GF-D8 (cell line): ENCODE data around the gene XXYLT1.
A peak's percentile ranks its signal among the peaks of the same experiment; 100 is the strongest.

Experiments used
- DNase-seq: peaks from one replicate; lab custom pipeline; 2025; lab: John Stamatoyannopoulos, UW

XXYLT1 gene

DNA sequence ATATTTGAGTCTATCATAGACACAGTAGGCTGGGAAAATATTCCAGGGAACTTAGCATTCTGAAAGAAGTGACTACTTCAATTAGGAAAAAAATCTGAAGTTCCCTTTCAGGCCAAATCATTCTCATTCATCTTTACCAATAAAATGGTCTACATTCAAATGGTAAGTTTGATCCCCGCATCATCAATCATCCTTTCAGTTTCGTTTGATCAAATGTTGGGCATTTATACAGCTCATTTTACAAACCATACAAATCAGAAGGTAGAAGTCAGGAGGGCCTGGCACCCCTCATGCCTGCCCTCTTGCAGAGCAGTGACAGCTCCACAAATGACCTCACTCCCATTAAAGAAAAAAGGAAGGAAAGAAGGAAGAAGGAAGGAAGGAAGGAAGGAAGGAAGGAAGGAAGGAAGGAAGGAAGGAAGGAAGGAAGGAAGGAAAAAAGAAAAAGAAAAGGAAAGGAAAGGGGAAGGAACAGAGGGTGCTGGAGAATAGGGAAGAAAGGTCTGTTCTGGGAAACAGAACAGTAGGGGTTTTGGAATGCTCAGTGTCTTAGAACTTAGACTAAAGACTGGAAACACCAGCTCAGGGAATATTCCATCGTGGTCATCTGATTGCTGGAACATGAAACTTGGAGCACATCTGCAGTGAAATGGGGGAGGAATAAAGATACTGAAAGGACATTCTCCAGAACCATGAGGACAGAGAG lies 86.1 kb downstream of the XXYLT1 start:
- no peak for DNase-seq

GRCh38 chr3:195183071-195183776 lies 87.7 kb downstream of the XXYLT1 start:
- DNase-seq = no peak

GRCh38 chr3:195182470-195182795 lies 88.5 kb downstream of the XXYLT1 start:
- DNase-seq = no peak

DNA sequence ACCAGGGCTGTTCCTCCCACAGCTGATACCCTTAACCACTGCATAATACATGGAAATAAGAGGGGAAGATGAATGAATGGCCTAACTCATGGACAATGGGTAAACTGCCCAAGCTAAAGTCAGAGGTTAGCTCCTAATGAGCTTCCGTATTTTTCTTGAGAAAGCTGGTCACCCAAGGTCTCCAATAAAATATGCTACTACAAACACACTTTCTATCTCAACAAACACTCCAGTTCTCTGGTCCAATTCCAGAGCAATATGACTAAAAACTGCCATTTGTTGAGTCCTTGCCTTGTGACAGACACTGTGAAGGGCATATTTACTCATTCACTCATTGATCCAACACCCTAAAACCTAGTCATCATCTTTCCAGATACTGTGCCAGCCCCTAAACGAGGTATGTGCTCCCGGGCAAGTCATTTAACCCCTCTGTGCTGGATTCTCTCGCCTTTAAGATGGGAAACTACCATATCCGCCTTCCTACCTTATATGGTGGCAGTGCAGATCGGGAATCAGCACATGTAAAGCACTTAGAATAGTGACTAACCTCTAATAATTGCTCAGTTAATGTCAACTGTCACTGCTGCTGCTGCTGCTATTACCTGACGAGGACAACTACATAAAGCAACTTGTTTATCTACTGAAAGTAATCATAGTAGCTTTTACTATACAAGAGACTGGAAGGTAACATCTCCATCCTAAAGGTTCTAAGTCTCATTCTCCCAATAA lies 89.1 kb downstream of the XXYLT1 start:
- DNase-seq = no peak

DNA sequence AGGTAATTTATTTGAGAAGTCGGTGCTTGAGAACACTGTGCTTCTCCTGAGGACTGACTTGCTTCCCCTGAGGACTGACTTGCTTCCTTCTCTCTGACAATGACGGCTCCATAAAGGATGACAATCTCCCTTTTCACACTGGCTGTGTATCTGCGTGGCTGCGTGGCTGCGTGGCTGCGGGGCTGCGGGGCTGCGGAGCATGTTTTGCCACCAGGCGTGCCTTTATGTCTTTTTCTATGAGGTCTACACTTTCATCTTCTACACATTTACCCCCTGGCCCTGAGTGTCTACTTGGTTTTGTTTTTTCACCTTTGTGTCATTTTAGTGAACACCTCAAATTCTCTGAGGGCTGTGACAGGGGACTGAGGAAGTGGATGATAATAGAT lies 89.9 kb downstream of the XXYLT1 start:
- no peak for DNase-seq

GRCh38 chr3:195180490-195181112 lies 90.4 kb downstream of the XXYLT1 start:
- peak; percentile 32 for DNase-seq

DNA sequence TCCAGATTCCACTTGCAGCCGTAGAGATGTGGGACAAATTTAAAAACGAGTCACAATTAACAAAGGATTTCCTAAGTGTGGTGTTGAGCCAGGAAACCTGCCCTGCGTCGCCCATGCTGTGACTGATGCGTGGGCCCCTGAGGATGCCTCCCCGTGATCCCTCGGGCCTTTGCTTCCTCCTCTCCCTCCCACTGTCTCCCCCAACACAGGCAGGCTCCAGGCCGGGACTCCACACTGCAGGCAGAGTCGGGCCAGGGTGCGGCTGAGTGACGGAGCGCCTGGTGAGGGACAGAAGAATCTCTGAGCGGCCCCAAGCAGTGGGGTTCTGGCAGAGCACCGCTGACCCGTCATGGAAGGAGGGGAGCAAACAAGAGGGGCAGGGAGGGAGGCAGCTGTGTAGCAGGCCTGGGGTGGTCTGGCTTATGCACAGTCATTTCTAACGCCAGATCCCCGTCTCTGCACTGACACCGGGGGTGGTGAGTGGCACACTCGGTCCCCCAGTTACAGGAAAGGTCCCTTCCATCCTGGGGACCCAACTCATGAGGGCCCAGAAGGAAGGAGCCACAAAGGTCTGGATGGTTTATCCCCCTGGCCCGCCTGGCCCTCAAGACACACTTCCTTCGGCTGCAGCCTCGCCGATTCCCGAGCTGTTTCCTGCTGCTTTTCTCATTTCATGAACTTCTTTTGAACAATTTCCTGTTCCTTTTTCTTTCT lies 91.0 kb downstream of the XXYLT1 start:
- DNase-seq = peak; percentile 39

DNA sequence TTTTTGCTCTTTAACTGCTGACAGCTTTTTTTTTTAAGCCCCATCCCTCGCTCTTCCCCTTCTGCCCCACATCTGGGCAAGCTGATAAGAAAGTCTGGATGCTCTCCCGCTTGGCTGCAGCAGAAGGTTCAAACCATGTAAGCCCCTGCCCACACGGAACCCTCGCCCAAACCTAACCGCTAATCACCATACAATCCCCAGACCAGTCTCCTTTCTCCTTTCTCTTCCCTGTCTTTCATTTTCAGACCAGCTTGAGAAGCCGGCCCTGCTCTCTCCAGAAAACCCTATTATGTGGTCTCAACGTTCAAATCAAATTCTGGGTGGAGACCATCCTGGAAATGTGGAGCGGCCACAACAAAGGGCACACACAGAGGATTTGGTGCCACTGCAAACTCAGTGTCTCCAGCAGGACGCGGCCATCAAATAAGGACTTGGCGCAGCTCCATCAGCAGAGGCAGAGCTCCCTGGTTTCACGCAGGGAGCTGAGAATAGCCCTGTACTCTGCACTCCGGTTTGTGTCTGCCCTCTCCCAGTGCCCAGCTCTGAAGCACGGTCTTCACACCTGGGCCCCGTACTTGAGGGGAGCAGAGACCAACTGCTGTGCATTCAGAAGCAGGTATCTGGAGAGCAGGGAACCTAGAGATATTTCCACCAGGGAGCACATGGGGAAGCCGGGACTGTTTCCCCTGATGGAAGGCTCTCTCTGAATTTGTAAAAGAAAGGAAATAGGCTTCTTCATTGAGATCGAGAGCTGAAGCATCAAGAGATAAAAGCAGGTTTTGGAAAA lies 92.6 kb downstream of the XXYLT1 start:
- DNase-seq = peak; percentile 91

DNA sequence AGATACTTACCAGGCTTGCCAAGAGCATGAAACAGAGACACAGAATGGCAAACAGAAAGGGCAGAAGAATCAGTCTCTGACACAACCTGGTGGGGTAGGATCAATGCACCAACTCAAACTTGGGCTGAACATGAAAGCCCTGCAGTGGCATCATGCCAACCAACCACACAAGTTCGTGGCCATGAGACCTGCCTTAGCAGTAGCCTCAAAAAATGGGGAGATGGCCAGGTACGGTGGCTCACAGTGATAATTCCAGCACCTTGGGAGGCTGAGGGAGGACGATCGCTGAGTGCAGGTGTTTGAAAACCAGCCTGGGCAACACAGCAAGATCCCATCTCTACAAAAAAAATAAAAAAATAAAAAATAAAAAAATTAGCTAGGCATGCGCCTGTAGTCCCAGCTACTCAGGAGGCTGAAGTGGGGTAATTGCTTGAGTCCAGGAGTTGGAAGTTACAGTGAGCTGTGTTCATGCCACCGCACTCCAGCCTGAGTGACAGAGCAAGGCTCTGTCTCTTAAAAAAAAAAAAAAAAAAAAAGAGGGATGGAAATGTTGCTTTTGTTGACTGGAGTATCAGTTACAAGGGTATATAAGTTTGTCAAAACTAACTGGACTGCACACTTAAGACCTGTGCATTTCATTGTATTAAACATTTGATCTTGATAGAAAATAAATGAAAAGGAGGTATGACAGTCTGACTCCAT lies 93.4 kb downstream of the XXYLT1 start:
- DNase-seq = no peak

- no peak for DNase-seq
Observed at GRCh38 chr3:195176776-195177175, 94.2 kb downstream of the XXYLT1 start.

DNA sequence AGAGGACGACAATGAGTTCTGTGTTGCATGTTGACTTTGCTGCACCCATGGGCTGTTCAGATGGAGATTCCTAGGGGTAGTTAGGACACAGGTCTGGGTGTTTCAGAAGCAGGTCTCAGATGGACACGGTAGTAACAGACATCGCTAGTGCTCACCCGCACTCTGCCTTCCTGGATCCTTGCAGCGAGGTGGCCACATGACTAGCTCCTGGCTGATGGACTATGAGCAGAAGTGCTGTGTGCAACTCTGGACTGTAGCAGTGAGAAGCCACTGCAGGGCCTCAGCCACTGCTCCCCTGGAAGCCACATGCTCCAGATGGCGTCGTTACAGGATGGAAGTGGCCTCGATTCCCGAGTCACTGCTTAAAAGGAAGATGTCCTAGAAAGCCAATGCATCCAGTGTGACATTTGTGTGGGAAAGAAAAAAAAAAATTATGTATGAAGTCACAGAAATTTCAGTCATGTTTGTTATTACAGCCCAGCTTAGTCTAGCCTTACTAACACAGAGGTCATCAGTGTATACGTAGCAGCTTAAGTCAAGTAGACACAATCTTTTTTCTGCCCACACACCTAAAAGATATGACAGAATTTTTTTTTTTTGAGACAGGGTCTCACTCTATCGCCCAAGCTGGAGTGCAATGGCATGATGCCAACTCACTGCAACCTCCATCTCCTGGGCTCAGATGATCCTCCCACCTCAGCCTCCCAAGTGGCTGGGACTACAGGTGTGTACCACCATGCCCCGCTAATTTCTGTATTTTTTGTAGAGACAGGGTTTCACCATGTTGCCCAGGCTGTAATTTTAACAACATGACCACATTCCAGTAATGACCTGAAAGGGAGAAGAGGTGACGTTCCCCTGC lies 95.3 kb downstream of the XXYLT1 start:
- DNase-seq = no peak

DNA sequence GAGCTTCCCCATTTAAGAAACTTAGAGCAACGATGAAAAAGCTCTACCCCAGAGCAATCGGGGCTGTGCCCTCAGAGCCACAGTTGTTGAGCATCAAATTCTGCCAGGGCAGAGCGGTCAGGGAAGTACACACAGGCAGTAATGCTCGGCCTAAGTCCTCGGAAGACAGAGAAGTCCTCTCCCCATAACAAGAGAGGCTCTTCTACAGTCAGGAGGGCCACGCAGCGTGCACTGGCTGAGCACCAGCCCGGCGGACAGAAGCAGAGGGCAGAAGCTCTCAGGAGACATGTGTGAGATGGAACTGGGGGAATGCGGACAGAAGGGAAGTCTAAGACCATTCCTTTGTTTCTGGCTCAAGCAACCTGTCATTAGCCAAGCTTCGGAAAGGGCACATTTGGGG lies 95.9 kb downstream of the XXYLT1 start:
- DNase-seq = no peak

DNA sequence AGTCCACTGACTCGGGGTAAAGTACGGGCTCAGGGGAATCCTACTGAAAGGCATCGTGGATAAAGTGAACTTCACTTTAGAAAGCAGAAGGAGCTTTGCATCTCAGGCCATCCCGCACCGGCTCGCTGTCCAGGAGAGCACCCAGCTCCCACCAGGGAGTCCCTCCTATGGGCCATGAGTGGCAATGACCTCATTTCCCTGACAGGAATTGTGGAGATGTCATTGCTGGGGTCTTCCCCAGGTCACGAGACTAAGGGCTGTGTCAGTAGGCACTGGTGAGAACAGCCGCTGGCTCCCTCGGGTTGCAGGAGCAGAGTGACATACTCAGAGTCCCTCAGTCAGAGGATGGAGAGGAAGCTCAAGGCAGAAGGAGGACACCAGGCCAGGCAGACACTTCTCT lies 97.3 kb downstream of the XXYLT1 start:
- no peak for DNase-seq

GRCh38 chr3:195172896-195173295 lies 98.1 kb downstream of the XXYLT1 start:
- no peak for DNase-seq

DNA sequence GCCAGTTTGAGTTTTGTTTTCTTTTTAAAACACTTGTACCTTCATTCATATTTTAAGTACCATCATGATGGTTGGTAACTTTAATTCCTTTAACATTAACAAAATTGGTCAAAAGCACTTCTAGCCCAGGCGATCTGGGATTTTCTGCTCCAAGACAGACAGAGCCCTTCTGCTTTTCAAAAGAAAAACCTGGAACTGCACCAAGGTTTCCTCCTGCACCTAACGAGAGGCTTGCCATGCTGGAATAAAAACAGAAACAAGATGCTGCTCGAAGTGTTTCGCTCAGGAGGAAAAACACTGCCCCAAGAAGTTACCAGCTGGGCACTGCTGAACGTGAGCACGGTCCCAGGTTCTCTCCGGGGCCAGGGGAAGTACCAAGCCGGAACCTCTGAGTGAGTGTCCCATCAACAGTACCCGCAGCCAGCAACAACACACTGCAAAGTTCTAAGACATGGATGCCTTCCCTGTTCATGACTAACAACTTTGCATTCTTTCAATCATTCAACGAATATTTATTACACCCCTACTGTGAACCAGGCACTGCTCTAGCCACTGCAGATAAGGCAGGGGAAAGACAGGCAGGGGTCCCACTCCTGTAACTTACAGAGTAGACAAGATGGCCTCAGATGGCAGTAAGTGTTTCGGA lies 98.8 kb downstream of the XXYLT1 start:
- no peak for DNase-seq

DNA sequence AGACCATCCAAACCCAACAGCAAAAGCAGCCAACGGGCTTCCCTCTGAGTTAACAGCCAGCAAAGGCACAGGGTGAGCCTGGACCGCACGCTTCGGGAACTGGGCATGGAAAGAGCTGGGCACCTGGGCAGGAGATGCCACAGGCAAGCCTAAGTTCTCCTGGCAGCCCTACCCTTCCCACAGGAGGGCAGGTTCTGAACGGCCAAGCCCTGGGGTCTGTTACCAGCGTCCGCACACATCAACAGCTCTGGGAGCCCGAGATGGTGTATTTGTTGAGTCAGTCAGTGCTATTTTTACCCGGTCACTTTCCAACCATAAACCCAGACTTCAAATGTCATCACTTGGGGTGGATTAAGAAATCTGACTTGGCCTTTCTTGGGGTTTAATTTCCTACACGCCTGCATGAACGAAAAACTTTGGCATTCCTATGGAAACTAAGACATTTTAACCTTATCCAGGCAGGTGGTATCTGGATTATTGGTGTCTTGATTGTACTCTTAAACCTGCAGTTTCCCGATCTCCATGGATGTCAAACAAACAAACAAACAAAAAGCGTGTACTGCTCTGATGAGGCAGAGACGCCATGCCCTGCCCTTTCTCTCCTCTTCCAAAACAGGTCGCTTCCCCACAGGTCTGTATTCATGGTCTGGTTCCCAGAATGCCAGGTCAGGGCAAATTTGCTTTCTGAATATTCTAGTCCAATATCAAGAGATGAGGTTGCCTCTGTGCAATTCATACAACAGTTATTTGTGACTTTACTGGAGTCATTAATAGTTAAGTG lies 99.7 kb downstream of the XXYLT1 start:
- no peak for DNase-seq

DNA sequence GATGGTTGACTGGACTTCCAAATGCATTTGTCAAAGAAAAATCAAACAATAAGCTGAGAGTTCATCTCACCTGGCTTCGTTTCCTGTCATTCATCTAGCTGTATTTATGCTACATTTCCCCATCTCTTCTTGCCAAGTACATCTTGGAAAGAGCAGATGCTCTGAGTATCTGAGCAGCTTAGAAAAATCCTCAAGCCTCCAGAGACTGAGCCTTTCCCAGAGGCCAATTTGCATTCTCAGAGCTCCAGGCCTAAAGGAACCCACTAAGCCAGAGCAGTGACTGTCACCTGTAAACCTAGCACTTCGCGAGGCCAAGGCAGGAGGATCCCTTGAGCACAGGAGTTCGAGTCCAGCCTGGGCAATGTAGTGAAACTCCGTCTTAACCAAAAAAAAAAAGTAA lies 100.5 kb downstream of the XXYLT1 start:
- no peak for DNase-seq

GRCh38 chr3:195169011-195169649 lies 101.8 kb downstream of the XXYLT1 start:
- no peak for DNase-seq
